Coronary artery (tissue), 2 donors: Measurements from ENCODE around the gene BPIFB4.

Source experiments
- DNase-seq: peaks from one replicate; pipeline ENCODE4 v3.0.0-alpha.2; 2017; ENCODE audit warnings: low spot score
- H3K27ac ChIP-seq, 2 donors: fragments of 200-600 bp; sonication (generic); one replicate each; pipeline ENCODE4 v1.5.1; 2016 to 2019
- H3K4me3 ChIP-seq: fragments of 200-600 bp; sonication (generic); 2 replicates; pipeline ENCODE4 v1.5.1; 2016; ENCODE audit warnings: mild to moderate bottlenecking, moderate library complexity
- CTCF ChIP-seq: fragments of 200-600 bp; sonication (generic); IDR thresholded peaks from one replicate; pipeline ENCODE4 v1.5.1; 2019; ENCODE audit warnings: antibody characterized with exemption

BPIFB4 gene

DNA sequence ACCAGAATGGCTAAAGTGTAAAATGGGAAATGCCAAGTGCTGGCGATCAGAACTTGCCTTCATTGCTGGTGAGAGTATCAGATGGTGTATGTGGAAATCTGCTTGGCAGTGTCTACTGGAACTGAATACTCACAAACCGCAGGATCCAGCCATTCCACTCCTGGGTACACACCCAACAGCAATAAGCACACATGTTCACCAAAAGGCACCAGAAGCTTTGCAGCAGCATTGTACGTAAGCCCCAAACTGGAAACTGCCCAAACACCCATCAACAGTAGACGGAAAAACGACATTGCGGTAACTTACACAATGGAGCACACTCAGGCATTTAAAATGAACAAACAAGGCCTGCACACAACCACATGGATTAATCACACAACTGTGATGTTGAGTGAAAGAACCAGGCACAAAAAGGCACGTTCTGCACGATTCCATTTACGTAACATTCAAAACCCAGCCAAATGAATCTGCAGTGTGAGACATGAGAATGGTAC is 51.2 kb downstream of the BPIFB4 start:
- no peak for TF ChIP-seq CTCF
- DNase-seq, result no peak
- Histone ChIP-seq H3K27ac (no peak overlapping the region), H3K4me3 (no peak overlapping the region)

- DNase-seq, result no peak
- TF ChIP-seq CTCF, result no peak
- H3K4me3 ChIP-seq, result no peak overlapping the region
- H3K27ac ChIP-seq, result no peak overlapping the region
These were observed 52.6 kb downstream of the BPIFB4 start for GRCh38 chr20:33131949-33132473.

DNA sequence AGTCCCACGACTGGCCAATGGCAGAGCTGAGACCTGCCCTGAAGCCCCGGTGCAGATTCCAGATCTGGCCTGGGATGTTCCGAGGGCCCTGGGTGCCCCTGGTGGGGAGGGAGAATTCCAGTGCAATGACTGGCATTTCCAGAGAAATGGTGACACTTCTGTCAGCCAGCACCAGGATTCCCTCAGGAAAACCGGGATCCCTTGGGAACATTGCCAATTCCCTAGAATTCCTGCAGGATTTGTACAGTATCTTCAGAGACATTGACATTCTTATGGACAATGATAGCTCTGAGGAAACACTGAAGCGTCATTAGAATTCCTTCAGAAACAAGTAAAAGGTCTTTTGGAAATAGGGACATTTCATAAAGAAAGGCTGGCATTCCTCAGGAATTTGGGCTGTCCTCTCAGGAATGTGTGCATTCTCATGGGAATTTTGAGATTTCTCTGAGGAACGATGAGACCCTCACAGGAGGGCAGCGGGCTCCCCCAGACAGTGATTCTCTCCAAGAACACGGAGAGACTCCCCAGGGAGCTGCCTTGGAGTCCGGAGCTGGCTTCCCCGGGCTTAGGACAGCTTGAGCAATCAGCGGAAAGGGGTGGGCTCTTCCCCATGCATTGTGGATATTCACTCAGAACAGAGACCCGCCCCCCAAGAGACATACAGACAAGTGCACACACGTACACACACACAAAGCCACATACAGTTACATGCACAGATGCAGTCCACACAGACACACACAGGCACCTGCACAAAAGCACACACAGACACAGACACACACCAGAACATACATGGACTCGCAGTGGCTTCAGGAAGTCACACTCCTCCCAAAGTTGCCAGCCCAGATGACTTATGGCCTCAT is 53.3 kb downstream of the BPIFB4 start:
- no peak for DNase-seq
- no peak overlapping the region for H3K27ac ChIP-seq

GRCh38 chr20:33133373-33133941 is 54.0 kb downstream of the BPIFB4 start:
- no peak for DNase-seq
- TF ChIP-seq CTCF, result no peak
- H3K4me3 ChIP-seq, result no peak overlapping the region
- no peak overlapping the region for H3K27ac ChIP-seq

More for the DNA sequence above, 53.3 kb downstream of the BPIFB4 start:
- no peak for TF ChIP-seq CTCF
- no peak overlapping the region for H3K4me3 ChIP-seq

GRCh38 chr20:33137195-33137594 is 57.8 kb downstream of the BPIFB4 start:
- no peak for DNase-seq
- no peak for TF ChIP-seq CTCF
- H3K4me3 ChIP-seq, result no peak overlapping the region
- H3K27ac ChIP-seq, result no peak overlapping the region

- H3K4me3 ChIP-seq, result no peak overlapping the region
- H3K27ac ChIP-seq, result no peak overlapping the region
- no peak for TF ChIP-seq CTCF
- DNase-seq, result no peak
These were observed 60.0 kb downstream of the BPIFB4 start for GRCh38 chr20:33139467-33139866.
